Measurements from ENCODE around the gene FYN.
A peak's percentile ranks its signal among the peaks of the same experiment; 100 is the strongest.

Gene FYN

DNA sequence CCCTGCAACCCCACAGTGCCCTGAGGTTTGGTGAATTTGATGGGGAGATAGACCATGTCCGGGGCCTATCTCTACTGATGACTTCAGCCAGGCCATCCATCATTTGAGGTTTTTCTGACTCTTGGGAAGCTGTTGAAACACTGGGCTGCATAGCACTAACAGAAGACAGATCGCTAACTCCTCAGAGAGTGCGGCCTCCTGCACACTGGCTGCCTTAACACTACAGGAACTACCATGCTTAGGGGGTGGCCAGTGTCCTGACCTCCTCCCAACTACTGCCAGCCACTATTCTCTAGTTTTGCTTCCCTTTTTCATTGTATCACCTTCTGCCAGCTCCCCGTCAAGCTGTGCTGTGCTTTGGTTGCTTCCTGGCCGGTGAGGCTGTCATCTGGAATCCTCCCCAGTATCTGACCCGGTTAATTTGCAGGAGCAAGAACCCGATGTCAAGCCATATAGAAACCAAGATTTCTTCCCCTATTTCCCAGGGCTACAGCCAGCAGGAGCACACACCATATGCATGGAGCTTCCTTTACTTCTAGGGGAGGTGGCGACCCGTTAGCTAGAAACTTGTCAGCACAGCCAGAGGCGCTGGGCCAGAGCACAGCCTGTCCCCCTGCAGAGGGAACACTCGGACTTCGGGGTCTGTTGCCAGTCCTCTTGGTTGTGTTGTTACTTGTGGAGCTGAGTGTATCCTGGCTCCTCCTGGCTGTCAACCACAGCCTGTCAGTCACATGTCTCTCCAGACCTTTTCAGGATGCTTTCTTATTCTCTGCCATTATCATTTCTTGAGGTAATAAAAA, 210.3 kb downstream of the FYN start:
- no peak for DNase-seq (ENCODE audit: extremely low spot score)
- ChIA-PET CTCF (no interaction called here), POLR2A (no interaction called here)
- no peak for TF ChIP-seq NFRKB (IDR thresholded peaks at IDR 0.05)
- TF ChIP-seq, protein P1, sequence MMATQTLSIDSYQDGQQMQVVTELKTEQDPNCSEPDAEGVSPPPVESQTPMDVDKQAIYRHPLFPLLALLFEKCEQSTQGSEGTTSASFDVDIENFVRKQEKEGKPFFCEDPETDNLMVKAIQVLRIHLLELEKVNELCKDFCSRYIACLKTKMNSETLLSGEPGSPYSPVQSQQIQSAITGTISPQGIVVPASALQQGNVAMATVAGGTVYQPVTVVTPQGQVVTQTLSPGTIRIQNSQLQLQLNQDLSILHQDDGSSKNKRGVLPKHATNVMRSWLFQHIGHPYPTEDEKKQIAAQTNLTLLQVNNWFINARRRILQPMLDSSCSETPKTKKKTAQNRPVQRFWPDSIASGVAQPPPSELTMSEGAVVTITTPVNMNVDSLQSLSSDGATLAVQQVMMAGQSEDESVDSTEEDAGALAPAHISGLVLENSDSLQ (IDR thresholded peaks at IDR 0.05): 0 out of 2 replicates have a peak, but pooled peaks have one; percentile 40

DNA sequence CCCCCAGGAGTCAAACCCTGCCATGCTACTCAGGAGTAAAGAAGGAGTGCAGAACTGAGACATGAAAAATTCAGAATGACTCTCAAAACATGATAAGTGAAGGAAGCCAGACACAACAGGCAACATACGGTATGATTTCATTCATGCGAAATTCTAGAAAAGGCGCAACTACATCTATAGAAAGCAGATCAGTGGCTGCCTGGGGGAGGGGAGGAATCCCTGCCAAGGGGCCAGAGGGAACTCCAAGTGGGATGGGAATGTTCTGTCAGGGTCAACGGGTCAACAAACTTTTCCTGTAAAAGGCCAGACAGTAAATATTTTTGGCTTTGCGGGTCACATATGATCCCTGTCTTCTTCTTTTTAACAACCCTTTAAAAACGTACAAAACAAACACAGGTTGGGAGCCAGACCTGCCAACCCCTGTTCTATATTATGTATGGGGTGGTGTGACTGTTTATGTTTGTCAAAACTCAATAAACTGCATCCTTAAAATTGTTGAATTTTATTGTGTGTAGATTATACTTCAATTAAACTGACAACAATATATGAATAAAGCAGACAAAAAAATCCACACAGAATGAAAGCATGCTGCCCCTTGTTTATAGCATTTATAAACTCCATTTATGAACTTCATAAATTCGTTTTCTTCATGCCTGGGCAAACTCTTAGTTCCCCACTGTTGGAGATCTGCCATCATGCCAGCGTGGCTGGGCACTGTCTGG, 211.0 kb downstream of the FYN start:
- ChIA-PET CTCF (no interaction called here), POLR2A (no interaction called here)
- no peak for DNase-seq (ENCODE audit: extremely low spot score)
- TF ChIP-seq SUZ12 (IDR thresholded peaks at IDR 0.05) (no peak), SP1 (IDR thresholded peaks at IDR 0.05) (no peak), ELF4 (IDR thresholded peaks at IDR 0.05) (no peak), BHLHE40 (IDR thresholded peaks at IDR 0.05; ENCODE audit: borderline replicate concordance) (no peak), LEF1 (IDR thresholded peaks at IDR 0.05; ENCODE audit: borderline replicate concordance) (no peak), FOXA1 (IDR thresholded peaks at IDR 0.05) (no peak), ARNT (IDR thresholded peaks at IDR 0.05) (no peak), FOXK2 (IDR thresholded peaks at IDR 0.05) (no peak), NFRKB (IDR thresholded peaks at IDR 0.05) (no peak), TARDBP (IDR thresholded peaks at IDR 0.05) (no peak), CTBP1 (IDR thresholded peaks at IDR 0.05; ENCODE audit: borderline replicate concordance) (no peak)
- TF ChIP-seq, protein P1 (IDR thresholded peaks at IDR 0.05): no peak

DNA sequence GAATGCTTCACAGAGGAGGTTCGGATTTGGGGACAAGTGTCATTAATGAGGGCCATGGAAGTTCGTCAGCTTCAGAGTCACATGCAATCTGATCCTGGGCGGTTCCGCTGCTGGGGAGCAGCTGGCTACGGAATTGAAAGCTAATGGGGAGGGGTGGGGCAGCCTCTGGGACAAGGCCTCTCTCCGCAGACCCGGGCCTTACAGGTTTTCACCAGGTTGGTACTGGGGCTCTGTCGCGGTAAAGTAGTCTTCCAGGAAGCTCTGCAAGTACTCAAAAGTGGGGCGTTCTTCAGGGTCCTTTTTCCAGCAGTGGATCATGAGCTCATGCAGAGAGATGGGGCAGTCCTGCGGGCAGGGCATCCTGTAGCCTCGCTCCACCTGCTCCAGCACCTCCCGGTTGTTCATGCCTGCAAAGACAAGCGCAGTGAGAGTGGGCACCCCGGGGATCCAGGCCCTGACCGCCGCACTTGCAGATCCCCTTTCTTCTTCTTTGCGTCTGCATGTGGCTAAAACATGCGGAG, 211.7 kb downstream of the FYN start:
- POLR2A ChIA-PET: no interaction called here
- no peak for TF ChIP-seq FOXA1 (IDR thresholded peaks at IDR 0.05)
- TF ChIP-seq CTBP1 (IDR thresholded peaks at IDR 0.05; ENCODE audit: borderline replicate concordance): no peak
- no peak for TF ChIP-seq FOXM1 (IDR thresholded peaks at IDR 0.05; ENCODE audit: borderline replicate concordance)
- no peak for TF ChIP-seq SP1 (IDR thresholded peaks at IDR 0.05)
- TF ChIP-seq FOXK2 (IDR thresholded peaks at IDR 0.05): no peak
- TF ChIP-seq LEF1 (IDR thresholded peaks at IDR 0.05; ENCODE audit: borderline replicate concordance): no peak
- no peak for TF ChIP-seq L3MBTL2 (conservative IDR thresholded peaks at IDR 0.05)
- TF ChIP-seq NFRKB (IDR thresholded peaks at IDR 0.05): no peak
- no peak for TF ChIP-seq BHLHE40 (IDR thresholded peaks at IDR 0.05; ENCODE audit: borderline replicate concordance)
- no peak for TF ChIP-seq ARNT (IDR thresholded peaks at IDR 0.05)
- TF ChIP-seq SUZ12 (IDR thresholded peaks at IDR 0.05): no peak
- TF ChIP-seq HDGF (IDR thresholded peaks at IDR 0.05; ENCODE audit: borderline replicate concordance): no peak
- no peak for TF ChIP-seq TARDBP (IDR thresholded peaks at IDR 0.05)
- DNase-seq (ENCODE audit: extremely low spot score): no peak
- CTCF ChIA-PET: no interaction called here

DNA sequence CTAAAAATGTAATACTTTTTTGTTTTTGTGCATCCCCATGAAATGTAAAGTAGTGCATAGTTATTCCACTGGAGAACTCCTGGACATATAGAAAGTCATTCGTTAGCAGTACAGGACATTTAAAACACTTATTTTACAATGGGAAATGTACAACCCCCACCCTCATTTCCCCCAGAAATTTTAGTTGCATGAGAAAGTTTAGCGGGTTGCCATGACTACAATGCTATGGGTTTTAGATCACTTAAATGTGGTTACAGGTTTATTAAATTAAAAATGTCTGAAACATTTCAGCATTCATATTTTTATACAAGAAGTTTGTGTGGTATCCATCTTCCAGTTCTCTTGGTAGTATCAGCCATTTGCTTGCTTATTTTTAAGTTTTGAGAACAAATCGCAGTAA, 212.7 kb downstream of the FYN start:
- no peak for TF ChIP-seq ZNF384 (IDR thresholded peaks at IDR 0.05)
- no peak for TF ChIP-seq BHLHE40 (IDR thresholded peaks at IDR 0.05; ENCODE audit: borderline replicate concordance)
- no peak for TF ChIP-seq ARNT (IDR thresholded peaks at IDR 0.05)
- TF ChIP-seq L3MBTL2 (conservative IDR thresholded peaks at IDR 0.05): no peak
- TF ChIP-seq FOXK2 (IDR thresholded peaks at IDR 0.05): no peak
- no peak for TF ChIP-seq TARDBP (IDR thresholded peaks at IDR 0.05)
- no peak for TF ChIP-seq LEF1 (IDR thresholded peaks at IDR 0.05; ENCODE audit: borderline replicate concordance)
- TF ChIP-seq, protein P1 (IDR thresholded peaks at IDR 0.05): no peak
- TF ChIP-seq CTBP1 (IDR thresholded peaks at IDR 0.05; ENCODE audit: borderline replicate concordance): no peak
- TF ChIP-seq HDGF (IDR thresholded peaks at IDR 0.05; ENCODE audit: borderline replicate concordance): no peak
- no peak for TF ChIP-seq ELF4 (IDR thresholded peaks at IDR 0.05)
- no peak for TF ChIP-seq FOXM1 (IDR thresholded peaks at IDR 0.05; ENCODE audit: borderline replicate concordance)
- TF ChIP-seq SP1 (IDR thresholded peaks at IDR 0.05): no peak
- no peak for DNase-seq (ENCODE audit: extremely low spot score)
- ChIA-PET CTCF (no interaction called here), POLR2A (interaction anchor here (0.7 kb wide), 1 partner anchor 34 kb away, joined by 3 read pairs; no protein-coding TSS in a partner anchor)

DNA sequence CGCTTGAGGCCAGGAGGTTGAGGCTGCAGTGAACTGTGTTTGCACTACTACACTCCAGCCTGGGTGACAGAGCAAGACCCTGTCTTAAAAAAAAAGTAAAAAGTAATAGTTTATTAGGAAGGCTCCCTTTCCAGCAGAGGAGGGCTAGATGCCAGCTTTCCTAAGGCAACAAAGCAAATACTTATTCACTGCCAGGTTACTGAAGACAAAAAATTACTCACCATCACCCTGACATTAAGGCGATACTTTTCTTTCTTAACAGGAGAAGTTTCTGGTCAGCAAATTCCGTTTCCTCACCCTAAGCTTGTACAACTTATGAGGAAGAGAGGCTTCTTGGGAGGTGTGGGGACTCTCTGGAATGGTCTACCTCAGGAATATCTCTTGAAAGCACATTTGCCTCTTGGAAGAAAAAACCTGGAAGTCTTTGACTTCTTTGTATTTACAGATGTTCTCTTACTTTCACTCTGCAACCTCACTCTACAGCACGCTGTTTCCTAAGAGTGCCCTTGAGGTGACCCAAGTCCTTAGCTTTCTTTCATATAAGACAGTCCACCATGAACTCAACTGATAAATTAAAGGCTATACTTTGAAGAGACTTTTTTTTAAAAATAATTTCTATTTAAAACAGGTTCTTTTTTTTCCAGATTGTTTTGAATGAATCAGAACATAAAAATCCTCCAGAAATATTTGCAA, 214.6 kb downstream of the FYN start:
- ChIA-PET POLR2A (no interaction called here), CTCF (interaction anchor here (0.6 to 1.1 kb wide), 4 partner anchors 12 to 526 kb away, joined by 3 to 6 read pairs (median 3); a partner anchor contains a TSS)
- TF ChIP-seq ZNF384 (IDR thresholded peaks at IDR 0.05) (no peak), ELF4 (IDR thresholded peaks at IDR 0.05) (no peak), BHLHE40 (IDR thresholded peaks at IDR 0.05; ENCODE audit: borderline replicate concordance) (no peak), HDGF (IDR thresholded peaks at IDR 0.05; ENCODE audit: borderline replicate concordance) (no peak), CTBP1 (IDR thresholded peaks at IDR 0.05; ENCODE audit: borderline replicate concordance) (no peak), L3MBTL2 (conservative IDR thresholded peaks at IDR 0.05) (no peak), LEF1 (IDR thresholded peaks at IDR 0.05; ENCODE audit: borderline replicate concordance) (no peak), SP1 (IDR thresholded peaks at IDR 0.05) (no peak), NFRKB (IDR thresholded peaks at IDR 0.05) (no peak), SUZ12 (IDR thresholded peaks at IDR 0.05) (no peak), FOXA1 (IDR thresholded peaks at IDR 0.05) (no peak), TARDBP (IDR thresholded peaks at IDR 0.05) (no peak), FOXM1 (IDR thresholded peaks at IDR 0.05; ENCODE audit: borderline replicate concordance) (no peak), ARNT (IDR thresholded peaks at IDR 0.05) (no peak), FOXK2 (IDR thresholded peaks at IDR 0.05) (no peak)
- TF ChIP-seq, protein P1 (IDR thresholded peaks at IDR 0.05): no peak
- no peak for DNase-seq (ENCODE audit: extremely low spot score)
